ENCODE data around the gene ZSWIM1. TPM values are rescaled to one million over a fixed set of nuclear protein-coding genes. Genes with fewer than 3 reads are reported as not detected.
A peak's percentile ranks its signal among the peaks of the same experiment; 100 is the strongest.

The ZSWIM1 gene
- total RNA-seq, 1 donor from 2014 or later, result 9.6 TPM

GRCh38 chr20:45841407-45842129, 39.5 kb upstream of the ZSWIM1 start:
- no peaks in the 10 kb centered on the region for H3K9me3 ChIP-seq
- no peak overlapping the region for H3K27ac ChIP-seq
- no peaks in the 10 kb centered on the region for H3K4me1 ChIP-seq
- ATAC-seq (no peak), DNase-seq (no peak)
- peaks cover 80% of the 10 kb centered on the region for H3K36me3 ChIP-seq
- no peak for TF ChIP-seq CTCF (IDR thresholded peaks at IDR 0.05)
- H3K4me3 ChIP-seq, result no peak overlapping the region
- intact Hi-C loops (cut with DNase I), result no loop called here
- H3K27me3 ChIP-seq, result no peaks in the 10 kb centered on the region

- no peak for DNase-seq
- no peaks in the 10 kb centered on the region for H3K4me1 ChIP-seq
- no peak for TF ChIP-seq CTCF (IDR thresholded peaks at IDR 0.05)
- ATAC-seq, result peak; percentile 29
- H3K9me3 ChIP-seq, result no peaks in the 10 kb centered on the region
- no peak overlapping the region for H3K4me3 ChIP-seq
- intact Hi-C loops (cut with DNase I), result no loop called here
- H3K36me3 ChIP-seq, result peaks cover 83% of the 10 kb centered on the region
- H3K27me3 ChIP-seq, result no peaks in the 10 kb centered on the region
- H3K27ac ChIP-seq, result no peak overlapping the region
Observed at GRCh38 chr20:45842169-45842812, 38.7 kb upstream of the ZSWIM1 start.

GRCh38 chr20:45843506-45843905, 37.5 kb upstream of the ZSWIM1 start:
- Histone ChIP-seq H3K9me3 (no peaks in the 10 kb centered on the region), H3K27me3 (no peaks in the 10 kb centered on the region), H3K4me3 (no peak overlapping the region), H3K4me1 (no peaks in the 10 kb centered on the region), H3K36me3 (peaks cover 84% of the 10 kb centered on the region), H3K27ac (no peak overlapping the region)
- DNase-seq, result no peak
- TF ChIP-seq CTCF (IDR thresholded peaks at IDR 0.05), result no peak
- intact Hi-C loops (cut with DNase I), result no loop called here
- ATAC-seq, result no peak

DNA sequence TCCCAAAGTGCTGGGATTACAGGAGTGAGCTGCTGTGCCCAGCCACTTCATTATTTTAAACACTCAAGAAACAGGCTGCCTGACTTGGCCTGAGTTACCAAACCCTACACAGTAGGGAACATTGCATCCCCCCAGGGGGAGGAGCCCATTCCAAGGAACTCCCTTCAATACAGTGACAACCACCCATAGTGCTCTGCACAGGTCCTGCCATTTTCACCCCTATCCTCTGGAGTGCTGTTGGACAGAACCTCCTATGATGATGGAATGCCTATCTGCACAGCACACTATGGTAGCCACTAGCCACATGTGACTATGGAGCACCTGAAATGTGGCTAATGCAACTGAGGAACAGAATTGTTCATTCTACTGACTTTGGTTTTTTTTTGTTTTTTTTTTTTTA, 35.6 kb upstream of the ZSWIM1 start:
- no peak for TF ChIP-seq CTCF (IDR thresholded peaks at IDR 0.05)
- Histone ChIP-seq H3K4me1 (no peaks in the 10 kb centered on the region), H3K27me3 (no peaks in the 10 kb centered on the region), H3K4me3 (no peak overlapping the region), H3K36me3 (peaks cover 81% of the 10 kb centered on the region), H3K9me3 (no peaks in the 10 kb centered on the region), H3K27ac (no peak overlapping the region)
- DNase-seq, result no peak
- no peak for ATAC-seq
- intact Hi-C loops (cut with DNase I), result no loop called here

GRCh38 chr20:45848421-45848820, 32.6 kb upstream of the ZSWIM1 start:
- Histone ChIP-seq H3K9me3 (no peaks in the 10 kb centered on the region), H3K36me3 (peaks cover 65% of the 10 kb centered on the region), H3K27ac (no peak overlapping the region), H3K4me3 (no peak overlapping the region), H3K4me1 (no peaks in the 10 kb centered on the region), H3K27me3 (no peaks in the 10 kb centered on the region)
- TF ChIP-seq CTCF (IDR thresholded peaks at IDR 0.05), result no peak
- intact Hi-C loops (cut with DNase I), result no loop called here
- DNase-seq, result no peak
- no peak for ATAC-seq
